Motor neuron (in vitro differentiated cells): ENCODE measurements around the gene LRMDA. TPM values are rescaled to one million over a fixed set of nuclear protein-coding genes. Genes with fewer than 3 reads are reported as not detected.

ENCODE experiments used
- ATAC-seq, 8 experiments: fragments of 200-7000 bp; cut with Tn5 transposase; replicated peaks in 6 of 8; 2 replicates each; pipeline ENCODE4 v1.8.0; 2021; ENCODE audit warnings: mild to moderate bottlenecking in 8 of 8, moderate library complexity in 8 of 8
- H3K27ac ChIP-seq, 2 donors: fragments of 250-450 bp; sonication (Bioruptor Pico); 2 replicates each; pipeline ENCODE4 v1.9.0; 2021; ENCODE audit warnings: antibody characterized with exemption in 2 of 2, mild to moderate bottlenecking in 2 of 2, moderate library complexity in 1 of 2
- H3K4me1 ChIP-seq, 2 donors: fragments of 250-450 bp; sonication (Bioruptor Pico); replicated peaks in 1 of 2; 2 replicates each; pipeline ENCODE4 v1.6.1; 2021; ENCODE audit warnings: antibody characterized with exemption in 2 of 2, mild to moderate bottlenecking in 2 of 2, moderate library complexity in 1 of 2
- H3K4me3 ChIP-seq, 5 donors: fragments of 250-450 bp; sonication (Bioruptor Pico); 2 replicates each; pipeline ENCODE4 v1.9.0; 2021; ENCODE audit warnings: antibody characterized with exemption in 5 of 5, mild to moderate bottlenecking in 5 of 5, moderate library complexity in 4 of 5
- WGBS, 10 experiments: fragments of 450-650 bp; shearing (Covaris generic); methylation state at CpG; one replicate each; pipeline ENCODE4 v1.0.0; 2022; 5-methylcytosine and 5-hydroxymethylcytosine counted together
- in situ Hi-C, 9 experiments: fragments of 400-800 bp; cut with MboI; loops; one replicate each; pipeline ENCODE4 v1.15.0; 2021; ENCODE audit warnings: low sequenced_read_pairs in 9 of 9, low pct_unique_long_range_greater_than_20kb in 2 of 9; ENCODE audit not compliant: unreplicated experiment in 9 of 9
- total RNA-seq, 8 experiments: library from RNA; unstranded; fragments of 300-600 nt; gene quantifications; 2 replicates each; pipeline versions ENCODE4 v1.2.3 to v1.2.4, GENCODE V29; 2022

The LRMDA gene
- 1 to 10 TPM in 5 of 8 experiments, under 1 TPM in 2, not detected in 1; 0.85 to 5.4 (median 2.2) TPM for total RNA-seq

DNA sequence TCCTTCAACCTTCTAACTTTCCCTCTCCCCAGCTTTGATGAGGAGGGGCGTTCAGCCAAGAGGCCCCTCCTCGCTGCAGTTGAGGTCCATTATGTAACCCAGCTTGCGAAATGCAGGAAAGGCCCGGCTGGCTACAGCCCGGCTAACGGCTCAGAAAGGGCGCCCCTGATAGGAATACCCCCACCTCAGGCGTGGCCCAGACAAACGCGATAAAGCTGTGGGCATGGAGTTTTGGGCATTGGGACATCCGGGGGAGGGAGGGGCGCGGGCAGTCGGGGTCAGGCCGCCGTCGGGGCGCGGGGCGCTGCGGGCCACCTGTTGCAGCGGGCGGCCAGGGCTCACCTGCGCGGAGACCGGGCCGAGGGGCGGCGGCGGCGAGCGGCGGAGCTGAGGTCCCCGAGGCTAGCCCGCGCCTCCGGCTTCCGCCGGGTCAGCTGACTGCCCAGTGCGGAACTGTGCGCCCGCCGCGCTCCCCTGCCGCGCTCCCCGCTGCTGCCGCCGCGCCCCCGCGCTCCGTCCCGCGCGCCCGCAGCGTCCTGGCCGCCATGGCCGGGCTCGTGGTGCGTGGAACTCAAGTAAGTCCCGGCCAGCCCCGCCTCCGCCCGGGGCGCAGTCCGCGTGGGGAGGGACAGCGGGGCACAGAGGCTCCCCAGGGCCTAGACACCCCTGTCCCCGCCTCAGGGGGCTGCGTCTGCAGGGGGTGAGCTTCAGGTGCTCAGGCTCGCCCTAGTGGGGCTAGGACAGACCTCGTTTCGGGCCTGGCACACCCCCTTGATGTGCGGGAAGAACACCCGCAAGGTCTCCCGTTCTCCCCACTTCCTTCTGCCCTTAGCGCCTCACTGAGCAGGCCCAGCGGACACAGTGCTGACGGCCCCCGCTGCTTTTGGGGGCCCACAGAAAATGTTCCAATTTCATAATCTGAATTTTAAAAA lies at the start of gene LRMDA:
LRMDA (plus strand) TSS at position 445 of the 932 bp plus-strand sequence.
- peak within 1 kb of the TSS in 1 of 5 donors; percentile 19 for H3K4me3 ChIP-seq
- no peak within 1 kb of the TSS for H3K27ac ChIP-seq
- in situ Hi-C loops, result no loop called here
- peaks cover 16 to 28% of the 10 kb centered on the region in 2 donors for H3K4me1 ChIP-seq
- peak in 6 of 8 experiments; percentile 36 to 82 (median 71) for ATAC-seq
- 47 to 100% (median 63%) methylated on average over 1 to 6 of the region's 82 CpGs; no CpG with 5 or more reads in 2 of the 10 experiments for WGBS, 10 experiments

DNA sequence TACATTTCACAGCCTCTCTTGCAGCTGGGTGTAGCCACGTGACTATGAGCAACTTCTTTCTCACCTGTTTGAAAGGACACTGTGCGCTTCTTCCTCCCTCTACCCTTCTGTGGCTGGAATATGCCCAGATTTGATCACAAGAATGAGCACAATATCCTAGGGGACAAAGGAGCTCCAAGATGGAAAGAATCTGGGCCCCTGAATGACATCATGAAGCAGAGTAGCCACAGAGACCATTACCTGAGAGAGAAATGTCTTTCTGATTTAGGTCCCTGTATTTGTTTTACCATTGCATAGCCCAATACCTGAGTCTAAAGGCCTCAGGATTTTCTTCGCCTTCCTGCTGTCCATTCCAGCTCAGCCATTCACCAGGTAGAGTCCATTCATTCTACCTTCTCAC lies 45.3 kb upstream of the LRMDA start:
- no peak for ATAC-seq
- no peak overlapping the region for H3K4me3 ChIP-seq
- H3K27ac ChIP-seq, result no peak overlapping the region
- WGBS, 10 experiments, result 60 to 100% (median 83%) methylated on average over 1 to 3 of the region's 3 CpGs; no CpG with 5 or more reads in 1 of the 10 experiments
- in situ Hi-C loops, result loop anchor here in 4 of 9 experiments (25.0 kb wide), 4 partner anchors 526 to 1601 kb away; no protein-coding TSS in a partner anchor
- H3K4me1 ChIP-seq, result peaks cover 0 to 4% of the 10 kb centered on the region in 2 donors

GRCh38 chr10:75388082-75388481 lies 43.3 kb upstream of the LRMDA start:
- Histone ChIP-seq H3K27ac (no peak overlapping the region), H3K4me3 (no peak overlapping the region), H3K4me1 (peaks cover 0 to 4% of the 10 kb centered on the region in 2 donors)
- no peak for ATAC-seq
- 94 to 100% (median 100%) methylated on average over 1 to 3 of the region's 3 CpGs; no CpG with 5 or more reads in 6 of the 10 experiments for WGBS, 10 experiments
- in situ Hi-C loops, result loop anchor here in 4 of 9 experiments (25.0 kb wide), 4 partner anchors 524 to 1599 kb away; no protein-coding TSS in a partner anchor

GRCh38 chr10:75390178-75390577 lies 41.2 kb upstream of the LRMDA start:
- ATAC-seq, result no peak
- in situ Hi-C loops, result loop anchor here in 4 of 9 experiments (10.0 to 25.0 kb wide), 6 partner anchors 522 to 1597 kb away; no protein-coding TSS in a partner anchor
- Histone ChIP-seq H3K4me1 (peaks cover 3 to 5% of the 10 kb centered on the region in 2 donors), H3K4me3 (no peak overlapping the region), H3K27ac (no peak overlapping the region)

DNA sequence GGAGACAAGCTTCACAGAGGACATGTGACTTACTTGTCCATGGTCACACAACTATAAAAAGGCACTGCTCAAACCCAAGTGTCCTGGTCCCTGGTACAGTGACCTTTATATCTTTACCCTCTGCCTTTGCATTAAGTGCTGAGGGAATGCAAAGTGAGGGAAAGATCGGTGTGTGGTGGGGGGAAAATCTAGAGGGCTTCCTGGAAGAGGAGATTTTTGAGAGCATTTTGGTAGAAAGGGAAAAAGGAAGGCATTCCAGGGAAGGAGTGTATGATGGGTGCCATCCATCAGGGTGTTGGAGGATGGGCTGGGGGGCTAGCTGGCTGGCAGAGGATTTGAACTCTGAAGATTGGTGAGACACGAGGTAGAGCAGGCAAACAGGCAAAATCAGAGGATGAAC lies 39.2 kb upstream of the LRMDA start:
- no peak for ATAC-seq
- no peak overlapping the region for H3K4me3 ChIP-seq
- peaks cover 5 to 10% of the 10 kb centered on the region in 2 donors for H3K4me1 ChIP-seq
- in situ Hi-C loops, result loop anchor here in 4 of 9 experiments (10.0 to 25.0 kb wide), 6 partner anchors 520 to 1595 kb away; no protein-coding TSS in a partner anchor
- 0 to 100% (median 80%) methylated on average over 1 to 2 of the region's 2 CpGs; no CpG with 5 or more reads in 5 of the 10 experiments for WGBS, 10 experiments
- H3K27ac ChIP-seq, result no peak overlapping the region

- no peak overlapping the region for H3K27ac ChIP-seq
- in situ Hi-C loops, result loop anchor here in 4 of 9 experiments (10.0 to 25.0 kb wide), 6 partner anchors 520 to 1595 kb away; no protein-coding TSS in a partner anchor
- no peak for ATAC-seq
- no peak overlapping the region for H3K4me3 ChIP-seq
- H3K4me1 ChIP-seq, result peaks cover 5 to 10% of the 10 kb centered on the region in 2 donors
These were observed 38.7 kb upstream of the LRMDA start for GRCh38 chr10:75392744-75393143.

DNA sequence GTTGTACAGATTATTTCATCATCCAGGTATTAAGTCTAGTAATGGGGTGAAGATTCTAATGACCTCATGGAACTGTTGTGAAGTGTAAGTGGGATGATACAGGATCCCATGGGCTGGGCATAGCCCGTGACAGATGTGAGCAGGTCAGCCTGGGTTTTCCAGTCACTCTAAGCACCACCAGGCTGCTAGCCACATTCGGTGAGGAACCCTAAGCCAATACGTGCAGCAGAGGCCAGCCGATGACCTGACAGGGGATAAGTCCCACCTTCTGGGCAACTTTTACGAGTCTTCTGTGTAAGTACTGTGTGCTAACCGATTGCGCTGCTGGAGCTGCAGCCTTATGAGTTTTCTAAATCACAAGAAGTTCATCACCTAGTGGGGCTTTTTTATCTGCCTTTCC lies 37.2 kb upstream of the LRMDA start:
- no peak overlapping the region for H3K4me3 ChIP-seq
- 60 to 100% (median 100%) methylated on average over 1 to 6 of the region's 7 CpGs; no CpG with 5 or more reads in 3 of the 10 experiments for WGBS, 10 experiments
- H3K4me1 ChIP-seq, result peaks cover 5 to 10% of the 10 kb centered on the region in 2 donors
- in situ Hi-C loops, result loop anchor here in 4 of 9 experiments (10.0 to 25.0 kb wide), 6 partner anchors 518 to 1593 kb away; no protein-coding TSS in a partner anchor
- no peak overlapping the region for H3K27ac ChIP-seq
- no peak for ATAC-seq

DNA sequence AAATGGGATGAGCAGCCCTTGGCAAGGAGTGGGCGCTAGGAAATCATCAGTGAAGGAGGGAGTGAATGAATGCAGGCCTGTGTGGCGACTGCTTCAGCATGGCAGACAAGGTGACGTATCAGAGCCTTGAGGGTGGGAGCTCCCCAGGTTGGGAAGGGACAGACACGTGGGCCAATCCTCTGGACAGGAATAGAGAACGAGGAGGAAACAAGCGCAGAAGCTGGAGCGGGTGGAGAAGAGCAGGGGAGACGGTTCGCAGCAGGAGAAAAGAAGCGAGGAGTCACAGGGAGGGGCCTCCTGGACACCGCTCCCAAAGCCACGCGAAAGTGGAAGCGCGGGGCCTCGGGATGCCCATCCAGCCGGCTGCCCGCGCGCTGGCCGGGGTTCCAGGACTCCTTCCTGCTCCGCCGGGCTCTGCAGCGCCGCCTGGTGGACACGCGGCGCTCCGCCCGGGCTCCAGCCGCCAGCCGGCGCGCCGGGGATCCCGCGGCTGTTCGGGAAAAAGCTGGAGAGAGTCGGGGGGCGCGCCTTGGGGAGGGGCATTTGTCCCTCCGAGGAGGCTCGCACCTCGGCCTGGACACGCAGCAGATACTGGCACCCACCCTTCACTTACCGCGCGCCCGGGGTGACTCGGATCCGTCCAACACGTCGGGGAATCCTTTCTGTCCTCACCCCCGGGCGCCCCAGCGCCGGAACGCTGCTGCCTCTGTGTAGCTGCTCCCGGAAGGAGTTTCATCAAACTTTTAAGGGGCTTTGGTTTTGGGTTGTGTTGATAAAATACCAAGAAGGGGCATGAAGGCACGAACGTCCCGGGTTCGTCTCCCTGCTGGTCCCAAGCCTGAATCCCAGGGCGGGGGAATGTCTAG lies 36.1 kb upstream of the LRMDA start:
- Histone ChIP-seq H3K4me3 (peak overlapping the region; percentile 47 to 94 (median 56)), H3K4me1 (peaks cover 5 to 10% of the 10 kb centered on the region in 2 donors), H3K27ac (peak overlapping the region in 1 of 2 donors; percentile 47)
- ATAC-seq, result peak; percentile 5 to 56 (median 41)
- WGBS, 10 experiments, result 16 to 72% (median 43%) methylated on average over 4 to 15 of the region's 64 CpGs; no CpG with 5 or more reads in 5 of the 10 experiments
- in situ Hi-C loops, result loop anchor here in 4 of 9 experiments (10.0 to 25.0 kb wide), 6 partner anchors 517 to 1592 kb away; no protein-coding TSS in a partner anchor

GRCh38 chr10:75395932-75396630 lies 35.3 kb upstream of the LRMDA start:
- Histone ChIP-seq H3K4me3 (peak overlapping the region; percentile 47 to 94 (median 56)), H3K4me1 (peaks cover 5 to 10% of the 10 kb centered on the region in 2 donors), H3K27ac (peak overlapping the region; percentile 4 to 47)
- in situ Hi-C loops, result loop anchor here in 4 of 9 experiments (10.0 to 25.0 kb wide), 6 partner anchors 516 to 1591 kb away; no protein-coding TSS in a partner anchor
- ATAC-seq, result peak in 2 of 8 experiments; percentile 1
- 13 to 45% (median 30%) methylated on average over 4 to 10 of the region's 65 CpGs; no CpG with 5 or more reads in 7 of the 10 experiments for WGBS, 10 experiments

GRCh38 chr10:75396631-75397495 lies 34.6 kb upstream of the LRMDA start:
- Histone ChIP-seq H3K27ac (peak overlapping the region; percentile 4 to 47), H3K4me1 (peaks cover 5 to 10% of the 10 kb centered on the region in 2 donors), H3K4me3 (peak overlapping the region; percentile 47 to 94 (median 56))
- in situ Hi-C loops, result loop anchor here in 4 of 9 experiments (10.0 to 25.0 kb wide), 6 partner anchors 515 to 1590 kb away; no protein-coding TSS in a partner anchor
- 0 to 47% (median 20%) methylated on average over 1 to 3 of the region's 71 CpGs; no CpG with 5 or more reads in 6 of the 10 experiments for WGBS, 10 experiments
- ATAC-seq, result peak in 2 of 8 experiments; percentile 0 to 1
